ENCODE results near the gene TMEM89.
A peak's percentile ranks its signal among the peaks of the same experiment; 100 is the strongest.

TMEM89 gene

DNA sequence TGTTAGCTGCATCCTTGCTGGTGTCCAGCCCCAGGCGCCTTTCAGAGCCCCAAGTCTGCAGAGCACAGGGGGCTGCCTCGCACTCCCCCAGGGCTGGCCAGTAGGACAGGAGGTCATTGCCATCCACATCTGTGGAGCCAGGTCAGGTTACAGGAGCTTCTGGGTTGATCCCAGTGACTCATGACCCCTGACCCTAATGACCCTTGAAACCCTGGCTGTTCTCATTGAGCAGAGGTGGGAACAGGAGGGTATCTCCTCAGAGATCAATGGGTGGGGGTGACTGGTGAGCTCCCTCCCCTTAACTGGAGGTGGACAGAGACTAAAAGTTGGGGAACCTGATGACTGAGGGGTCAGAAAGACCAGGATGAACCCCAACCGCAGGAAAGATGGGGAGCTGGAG, 19.8 kb upstream of the TMEM89 start:
- DNase-seq, result no peak

DNA sequence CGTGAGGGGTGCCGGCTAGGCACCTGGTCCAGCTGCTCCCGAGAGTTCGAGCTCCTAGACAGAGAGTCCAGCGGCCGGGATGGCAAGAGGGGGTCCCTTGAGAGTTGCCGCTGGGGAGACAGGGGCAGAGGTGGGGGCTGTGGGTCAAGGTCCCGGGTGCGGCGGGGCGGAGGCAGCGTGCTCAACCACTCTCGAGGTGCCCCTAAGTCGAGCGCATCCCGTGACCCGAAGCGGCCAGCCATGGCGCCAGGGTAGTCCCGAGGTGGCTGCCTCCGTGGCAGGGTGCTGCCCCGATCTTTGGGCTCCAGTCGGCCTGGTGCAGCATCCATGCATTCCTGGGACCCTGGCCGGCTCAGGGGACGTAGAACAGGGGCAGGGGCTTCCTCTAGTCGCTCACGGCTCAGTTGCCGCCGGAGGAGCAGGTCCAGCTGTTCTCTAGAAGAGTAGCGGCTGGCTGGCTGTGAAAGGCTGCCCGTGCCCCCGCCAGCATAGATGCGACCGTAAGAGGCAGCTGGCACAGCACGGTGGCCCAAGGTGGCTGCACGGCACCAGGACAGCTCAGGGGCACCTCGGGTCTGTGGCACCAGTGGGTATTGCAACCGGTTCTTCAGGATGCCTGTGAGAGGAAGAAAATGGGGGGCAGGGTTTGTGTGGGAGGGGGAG, 18.5 kb upstream of the TMEM89 start:
- DNase-seq, result no peak

DNA sequence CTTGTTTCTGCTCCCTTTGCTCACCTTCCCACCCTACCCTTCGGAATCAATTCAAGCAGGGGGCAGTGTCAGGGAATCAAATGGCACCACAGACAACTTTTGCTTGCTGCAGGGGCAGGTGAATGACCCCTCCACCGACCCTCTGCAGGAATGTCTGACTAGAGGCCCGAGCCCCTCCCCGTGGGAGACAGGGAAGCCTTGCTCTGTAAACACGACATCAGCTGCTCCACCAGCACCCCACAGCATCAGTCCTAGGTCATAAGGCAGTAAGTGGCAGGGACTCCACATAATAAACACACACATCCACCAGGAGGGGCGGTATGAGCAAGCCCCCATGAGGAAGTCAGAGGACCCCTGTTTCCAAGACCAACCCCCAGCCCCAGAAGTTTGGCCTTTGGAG, 15.7 kb upstream of the TMEM89 start:
- DNase-seq, result no peak

DNA sequence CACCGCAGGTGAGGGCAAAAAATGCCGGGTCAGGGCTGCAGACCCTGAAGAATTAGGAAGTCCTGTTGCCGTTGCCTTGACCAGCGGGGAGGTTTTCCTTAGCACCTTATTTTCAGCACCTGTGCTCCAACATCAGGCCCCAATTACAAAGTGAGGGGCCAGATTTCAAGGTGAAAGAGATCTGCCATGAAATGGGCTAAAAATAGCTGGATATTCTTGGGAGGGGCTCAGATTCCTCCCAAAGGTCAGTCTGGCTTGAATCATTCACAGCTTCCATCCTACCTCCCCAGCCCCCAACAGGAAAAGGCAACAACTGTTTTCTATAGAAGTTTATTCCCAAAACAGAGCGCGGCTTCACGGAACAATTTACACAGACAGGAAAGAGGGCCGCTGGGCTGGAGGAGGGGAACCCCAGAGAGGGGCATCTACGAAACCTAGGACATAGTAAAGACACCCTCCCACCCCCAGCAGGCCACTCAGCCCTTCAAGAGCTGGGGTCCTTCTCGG, 14.6 kb upstream of the TMEM89 start:
- no peak for DNase-seq

DNA sequence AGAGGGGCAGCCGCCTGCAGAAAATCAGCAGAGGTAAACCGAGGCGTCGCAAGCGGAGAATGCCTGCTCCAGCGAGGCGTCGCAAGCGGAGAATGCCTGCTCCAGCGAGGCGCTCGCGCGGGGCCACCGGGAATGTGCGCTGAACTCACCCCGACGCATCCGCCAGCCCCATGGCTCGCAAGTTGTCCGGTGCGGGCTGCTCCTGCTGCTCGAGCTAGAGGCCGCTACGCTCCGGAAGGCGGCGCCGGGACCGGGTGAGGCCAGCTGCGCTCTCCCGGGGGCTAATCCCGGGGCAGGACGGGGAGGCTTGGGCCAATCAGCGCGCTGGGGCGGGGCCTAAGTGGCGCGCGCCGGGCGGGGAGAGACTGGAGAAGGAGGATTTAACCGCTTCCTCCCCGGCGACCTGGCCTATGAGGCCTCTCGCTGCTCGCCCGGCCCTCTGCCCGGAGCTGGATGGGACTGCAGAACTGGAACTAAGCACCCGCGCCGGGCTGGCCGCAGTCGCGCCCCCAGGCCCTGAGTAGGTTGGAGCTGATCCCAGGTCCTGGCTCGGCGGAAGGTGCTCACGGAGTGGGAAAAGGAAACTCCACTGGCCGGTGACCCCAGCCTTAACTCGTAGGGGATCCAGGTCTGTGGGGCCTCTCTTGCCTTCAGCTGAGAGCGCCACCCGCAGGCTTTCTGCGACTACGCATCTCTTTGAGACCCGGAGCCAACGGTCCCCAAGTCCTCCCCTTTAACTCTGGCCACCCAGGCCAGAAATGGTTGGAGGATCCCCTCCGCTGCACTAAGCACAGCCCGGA, 13.9 kb upstream of the TMEM89 start, which contains the start of gene SLC26A6:
SLC26A6 (minus strand) TSS at position 240 of the 800 bp plus-strand sequence; CDS start at position 172, 68 bp downstream.
- DNase-seq, result peak; percentile 95 to 97

DNA sequence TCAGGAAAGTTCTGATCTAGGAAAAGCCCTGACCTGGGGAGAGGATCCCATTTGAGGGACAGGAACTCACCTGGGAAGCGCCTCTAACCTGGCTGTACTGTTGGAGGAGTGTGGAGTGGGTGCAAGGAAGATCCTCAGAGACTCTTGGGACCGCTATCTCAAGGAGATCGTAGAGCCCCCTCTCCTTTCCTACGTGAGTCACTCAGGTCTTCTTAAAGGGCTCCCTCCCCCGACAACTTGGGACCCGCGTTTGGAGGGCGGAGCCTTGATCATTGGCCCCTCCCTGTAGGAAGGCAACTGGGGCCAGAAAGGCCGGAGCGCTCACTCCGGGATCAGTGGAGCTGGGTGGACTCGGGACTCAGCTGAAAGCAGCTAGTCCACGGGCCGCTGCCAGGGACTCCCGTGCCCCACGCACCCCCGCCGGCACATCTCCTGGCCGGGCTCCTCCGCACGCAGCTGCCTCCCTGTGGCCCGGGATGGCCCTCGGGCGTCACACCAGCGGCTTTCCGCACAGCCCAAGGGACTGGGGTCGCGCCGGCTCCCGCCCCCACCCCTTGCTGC, 13.2 kb upstream of the TMEM89 start:
- DNase-seq, result no peak

DNA sequence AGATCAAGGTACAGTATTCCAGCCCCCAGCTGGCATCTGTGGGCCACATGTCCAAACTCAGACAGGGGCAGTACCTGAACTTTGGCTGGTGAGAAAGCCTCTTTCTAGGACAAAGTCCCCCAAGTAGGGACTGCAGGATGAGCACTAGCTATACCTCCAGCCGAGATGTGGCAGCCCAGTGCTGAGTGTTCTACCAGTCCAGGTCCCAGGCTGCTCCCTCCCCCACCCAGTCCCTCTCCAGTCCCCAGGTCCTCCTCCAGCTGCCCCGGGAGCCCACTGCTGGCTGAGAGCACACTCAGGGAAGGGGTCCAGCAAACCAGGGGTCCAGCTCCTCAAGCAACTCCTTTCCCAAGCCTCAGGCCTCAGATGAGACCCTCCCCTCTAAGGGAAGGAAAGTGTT, 12.2 kb upstream of the TMEM89 start:
- no peak for DNase-seq

DNA sequence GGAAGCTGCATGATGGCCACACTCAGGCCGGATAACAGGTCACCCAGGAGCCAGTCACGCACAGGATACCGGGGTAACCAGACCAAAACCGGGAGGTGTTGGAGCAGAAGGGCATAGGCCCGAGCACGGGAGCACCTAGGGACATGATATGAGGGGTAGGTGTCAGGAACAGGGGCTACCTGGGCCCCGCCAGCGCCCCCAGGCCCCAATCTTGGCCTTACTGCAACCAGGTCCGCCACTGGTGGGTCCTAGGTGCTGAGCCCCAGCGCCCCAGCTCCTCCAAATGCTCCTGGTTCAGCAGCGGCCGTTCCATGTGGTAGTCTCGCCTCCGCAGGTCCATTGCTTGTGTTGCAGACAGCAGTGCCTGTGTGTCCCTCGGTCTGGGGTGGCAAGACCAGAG, 11.7 kb upstream of the TMEM89 start:
- DNase-seq, result no peak

DNA sequence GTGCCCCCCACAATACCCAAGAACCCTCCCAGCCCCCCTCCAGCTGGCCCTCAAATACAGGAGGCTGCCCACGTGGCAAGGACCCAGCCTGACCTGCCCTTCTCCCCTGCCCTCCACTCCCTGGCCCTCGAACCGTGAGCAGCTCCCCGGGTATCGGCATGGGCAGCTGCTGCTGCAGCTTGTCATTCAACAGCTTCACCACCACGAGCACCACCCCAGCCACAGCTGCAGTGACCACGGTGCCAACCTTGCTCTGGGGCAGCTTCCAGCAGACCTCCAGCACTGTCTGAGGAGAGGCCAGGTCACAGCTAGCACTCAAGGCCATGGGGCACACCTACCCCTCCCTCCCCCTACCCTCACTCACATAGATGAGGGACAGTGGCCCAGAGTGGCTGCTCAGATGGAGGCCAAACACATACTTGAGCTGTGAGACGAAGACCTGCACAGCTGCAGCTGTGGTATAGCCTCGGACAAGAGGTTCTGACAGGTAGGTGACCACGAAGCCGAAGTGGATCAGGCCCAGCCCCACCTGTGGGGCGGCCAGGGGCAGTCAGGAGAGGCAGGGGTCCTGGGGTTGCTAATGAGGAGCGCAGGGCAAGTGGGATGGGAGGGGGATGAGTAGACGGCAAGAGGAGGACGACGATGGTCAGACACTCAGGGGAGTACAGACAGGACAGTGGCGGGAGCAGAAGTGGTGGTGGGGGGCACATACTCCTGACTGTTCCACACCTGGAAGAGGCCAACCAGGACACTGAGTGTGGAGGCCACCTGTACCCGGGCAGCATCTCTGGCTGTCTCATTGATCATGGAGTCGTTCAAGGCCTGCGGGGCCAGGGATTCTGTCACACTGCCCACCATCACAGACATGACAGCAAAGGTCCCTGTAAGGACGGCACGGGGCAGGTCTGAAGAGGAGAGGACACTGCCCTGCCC, 10.2 kb upstream of the TMEM89 start:
- no peak for DNase-seq

DNA sequence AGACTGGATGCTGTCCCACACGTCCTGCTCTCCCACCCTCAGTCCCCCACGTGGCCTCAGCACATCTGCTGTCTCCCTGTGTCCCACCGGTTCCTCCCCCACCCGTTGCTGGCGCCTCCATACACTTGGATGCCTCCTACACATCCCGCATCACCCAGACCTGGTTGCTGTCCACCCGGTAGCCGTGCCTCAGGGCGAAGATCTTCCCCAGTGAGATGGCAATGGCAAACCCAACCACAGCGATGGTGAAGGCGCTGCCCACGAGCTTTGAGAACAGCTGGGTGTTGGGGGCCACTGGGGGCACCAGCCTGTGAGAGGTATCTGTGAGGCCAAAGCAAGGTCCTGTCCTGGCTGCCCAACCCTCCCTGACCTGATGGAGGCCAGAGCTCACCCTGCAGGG, 9.3 kb upstream of the TMEM89 start:
- no peak for DNase-seq

DNA sequence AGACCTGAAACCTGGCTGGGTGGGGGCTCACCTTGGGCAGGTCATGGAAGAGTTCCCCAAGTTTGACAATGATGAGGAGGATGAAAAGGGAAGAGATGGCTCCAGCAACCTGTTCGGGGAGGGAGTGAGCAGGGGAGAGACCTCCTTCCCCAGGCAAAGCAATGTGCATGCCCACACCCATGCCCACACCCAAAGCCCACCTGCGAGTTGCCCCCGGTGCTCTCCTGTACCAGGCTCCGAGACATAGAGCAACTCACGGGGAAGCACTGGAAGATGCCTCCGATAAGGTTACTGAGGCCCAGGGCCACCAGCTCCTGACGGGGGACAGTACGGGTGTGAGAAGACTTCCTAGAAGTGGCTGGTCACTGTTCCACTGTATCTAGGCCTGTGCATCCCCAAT, 8.8 kb upstream of the TMEM89 start:
- no peak for DNase-seq

DNA sequence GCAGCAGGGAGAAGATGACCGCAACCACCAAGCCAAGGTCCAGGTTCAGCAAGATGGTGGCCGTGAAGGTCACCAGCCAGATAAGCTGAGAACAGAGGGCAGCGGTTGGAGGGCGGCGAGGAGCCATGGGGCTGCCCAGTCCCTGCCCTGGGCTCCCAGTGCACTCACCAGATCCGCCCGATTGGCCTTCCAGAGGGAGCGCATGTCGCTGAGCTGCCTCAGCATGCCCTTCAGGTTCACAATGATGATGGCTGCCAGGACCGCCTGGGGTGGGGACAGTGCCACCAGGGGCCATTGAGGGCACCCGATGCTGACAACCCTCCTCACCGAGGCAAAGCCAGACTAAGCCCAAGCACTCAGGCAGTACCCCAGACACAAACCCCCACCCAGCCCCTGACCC, 8.3 kb upstream of the TMEM89 start:
- DNase-seq, result no peak

DNA sequence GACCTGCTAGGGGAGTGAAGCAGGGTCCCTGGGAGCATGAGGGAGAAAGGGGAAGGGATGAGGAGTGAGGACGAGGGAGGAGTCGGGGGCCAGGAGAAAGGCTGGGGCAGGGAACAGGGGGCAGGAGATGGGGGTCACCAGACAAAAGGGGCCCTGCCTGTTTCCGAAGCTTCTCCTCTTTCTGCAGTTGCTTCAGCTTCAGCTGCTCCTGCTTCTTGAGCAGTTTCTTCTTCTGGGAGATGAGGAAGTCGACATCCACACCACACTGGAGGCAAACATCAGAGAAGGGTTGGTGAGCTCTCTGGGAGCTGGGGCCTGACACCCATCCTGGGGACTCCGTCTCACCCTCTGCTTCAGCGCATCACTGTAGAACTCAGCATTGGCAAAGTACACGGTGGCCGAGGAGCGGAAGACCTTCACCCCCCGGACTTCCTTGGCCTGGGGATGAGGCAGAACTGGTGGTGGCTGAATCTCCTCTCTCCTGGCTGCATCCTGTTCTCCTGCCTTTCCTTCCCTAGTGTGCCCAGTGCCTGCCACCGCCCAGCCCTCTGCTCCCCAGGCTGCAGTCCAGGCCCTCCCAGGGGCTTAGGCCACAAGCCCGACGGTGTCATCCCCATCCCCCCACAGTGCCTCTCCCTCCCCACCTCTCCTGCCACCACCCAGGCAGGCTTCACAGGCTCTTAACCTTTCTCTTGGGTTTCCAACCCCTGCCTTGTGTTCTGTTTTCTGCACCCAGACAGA, 6.9 kb upstream of the TMEM89 start:
- DNase-seq, result no peak

DNA sequence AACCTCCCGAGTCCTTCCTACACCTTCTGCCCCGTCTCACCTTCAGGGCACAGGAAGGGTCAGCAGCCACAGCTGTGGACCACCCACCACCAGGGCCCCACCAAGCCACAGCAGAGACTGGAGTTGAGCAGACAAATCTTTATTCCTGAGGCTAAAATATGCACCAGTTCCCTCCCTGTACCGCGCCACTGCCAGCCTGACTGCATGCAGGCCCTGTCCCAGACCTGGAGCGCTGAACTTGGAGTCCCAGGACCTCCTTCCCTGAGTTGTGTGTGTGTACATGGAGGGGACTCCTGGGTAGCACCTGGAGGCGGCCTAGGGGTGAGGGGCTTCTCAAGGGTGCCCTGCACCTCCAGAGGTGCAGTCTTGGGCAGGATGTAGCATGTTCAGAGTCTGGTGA, 4.0 kb upstream of the TMEM89 start:
- DNase-seq, result no peak

DNA sequence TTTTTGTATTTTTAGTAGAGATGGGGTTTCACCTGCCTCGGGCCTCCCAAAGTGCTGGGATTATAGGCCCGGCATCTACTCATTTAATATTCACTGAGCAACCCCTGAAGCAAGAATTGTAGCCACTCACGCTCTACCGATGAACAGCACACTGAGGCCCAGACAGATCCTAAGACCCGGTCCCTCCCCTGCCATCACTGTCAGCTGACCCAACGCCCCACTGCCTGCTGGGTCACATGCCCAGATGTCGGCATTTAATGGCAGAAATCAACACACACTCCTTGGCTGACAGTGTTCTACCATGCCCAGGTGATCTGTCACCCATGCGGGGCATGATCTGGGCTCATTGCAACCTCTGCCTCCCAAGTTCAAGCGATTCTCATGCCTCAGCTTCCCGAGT, 3.2 kb upstream of the TMEM89 start:
- no peak for DNase-seq

DNA sequence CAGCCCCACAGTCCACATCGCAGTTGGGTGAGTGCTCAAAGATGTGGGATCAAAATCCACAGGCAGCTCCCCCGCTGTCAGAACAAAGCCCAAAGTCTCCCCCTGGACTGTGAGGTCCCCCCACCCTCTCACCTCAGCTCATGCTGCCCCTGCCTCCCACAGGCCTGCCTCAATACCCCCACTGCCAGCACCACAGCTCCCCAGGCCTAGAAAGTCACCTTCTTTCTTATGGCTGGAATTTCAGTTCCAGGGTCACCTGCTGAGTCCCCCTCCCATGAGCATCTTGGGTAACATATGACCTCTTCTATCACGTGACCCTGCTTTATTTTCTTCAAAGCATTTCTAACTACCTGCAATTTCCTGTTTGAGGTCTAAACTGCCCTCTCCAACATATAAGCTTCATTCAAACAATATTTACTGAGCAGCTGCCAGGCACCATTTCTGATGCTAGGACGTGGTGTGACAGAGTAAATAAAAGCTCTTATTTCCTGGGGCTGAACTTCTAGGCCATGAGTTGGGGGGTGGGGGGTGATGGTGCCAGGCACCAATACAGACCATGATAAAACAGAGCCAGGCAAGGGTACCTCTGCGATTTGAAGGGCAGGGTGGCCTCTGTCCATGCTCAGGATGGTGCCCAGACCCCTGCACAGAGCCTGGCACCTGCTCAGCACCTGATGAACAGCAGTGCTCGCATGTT, 2.4 kb upstream of the TMEM89 start:
- DNase-seq, result no peak

DNA sequence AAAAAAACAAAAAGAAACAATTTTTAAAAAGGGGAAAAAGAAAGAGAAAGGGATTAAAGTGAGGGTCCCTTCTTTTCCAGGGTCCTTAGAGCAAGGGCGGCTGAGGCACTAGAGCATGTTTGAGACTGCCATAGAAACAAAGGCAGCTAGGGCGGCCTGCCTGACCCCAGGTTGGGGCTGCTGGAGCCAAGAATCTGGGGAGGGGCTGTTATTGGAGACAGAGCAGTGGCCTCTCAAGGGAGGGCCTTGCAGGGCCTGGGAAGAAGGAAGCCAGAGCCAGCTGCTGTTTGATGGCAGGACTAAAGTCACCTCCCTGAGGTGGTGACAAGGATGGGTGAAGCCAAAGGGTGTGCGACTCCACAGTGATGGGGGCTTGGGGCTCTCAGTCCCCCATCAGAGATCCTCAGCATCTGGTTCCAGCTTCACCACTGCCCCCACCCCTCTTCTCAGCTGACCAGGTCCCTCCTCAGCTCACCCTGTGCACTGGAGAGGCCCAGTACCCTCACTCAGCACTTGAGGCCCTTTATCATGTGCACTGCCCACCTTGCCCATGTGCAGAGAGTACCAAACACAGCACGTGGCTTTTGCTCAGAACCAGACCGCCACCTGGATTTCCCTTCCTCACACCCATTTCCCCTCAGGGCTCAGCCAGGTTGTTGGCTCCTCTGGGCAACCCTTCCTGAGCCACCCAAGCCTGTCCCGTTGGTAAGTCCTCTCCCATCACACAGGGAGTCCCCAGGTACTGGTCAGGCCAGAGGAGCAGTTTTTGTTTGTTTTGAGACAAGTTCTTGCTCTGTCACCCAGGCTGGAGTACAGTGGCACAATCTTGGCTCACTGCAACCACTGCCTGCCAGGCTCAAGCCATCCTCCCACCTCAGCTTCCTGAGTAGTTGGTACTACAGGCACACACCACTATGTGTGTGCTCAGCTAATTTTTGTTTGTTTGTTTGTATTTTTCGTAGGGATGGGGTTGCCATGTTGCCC, 1.7 kb downstream of the TMEM89 start:
- no peak for DNase-seq

DNA sequence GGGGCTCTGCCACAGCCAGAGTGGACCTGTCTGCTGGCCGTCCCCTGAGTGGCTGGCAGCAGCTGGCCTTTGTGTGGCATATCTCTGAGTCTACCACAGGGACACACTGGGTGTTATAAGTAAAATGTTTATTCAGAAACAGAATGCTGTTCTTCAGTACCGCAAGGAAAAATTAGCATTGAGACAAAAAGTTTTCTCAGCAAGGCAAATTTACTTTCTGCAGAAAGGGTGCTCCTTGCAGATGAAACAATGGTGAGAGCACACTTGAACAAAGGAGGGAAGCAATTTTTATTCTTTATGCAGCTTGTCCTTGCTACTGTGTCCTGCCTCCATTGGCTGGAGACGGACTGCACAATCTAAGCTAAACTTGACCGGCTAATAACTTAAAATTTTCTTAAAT, 4.0 kb downstream of the TMEM89 start:
- no peak for DNase-seq

DNA sequence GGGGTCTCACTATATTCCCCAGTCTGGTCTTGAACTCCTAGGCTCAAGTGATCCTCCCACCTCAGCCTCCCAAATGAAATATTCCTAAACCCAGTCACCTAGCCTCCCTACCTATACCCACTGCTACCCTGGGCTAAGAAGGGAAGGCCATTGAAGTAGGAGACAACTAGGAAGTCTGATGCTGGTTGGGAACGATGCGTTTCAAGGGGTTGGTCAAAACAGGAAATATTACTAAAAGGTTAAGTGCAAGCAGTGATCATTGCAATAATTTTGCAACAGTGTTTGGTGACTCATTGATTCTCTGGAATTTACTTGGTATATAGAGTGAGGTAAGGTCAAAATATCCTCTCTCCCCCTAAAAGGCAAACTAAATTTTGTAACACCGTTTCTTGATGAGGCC, 7.5 kb downstream of the TMEM89 start:
- DNase-seq, result no peak

DNA sequence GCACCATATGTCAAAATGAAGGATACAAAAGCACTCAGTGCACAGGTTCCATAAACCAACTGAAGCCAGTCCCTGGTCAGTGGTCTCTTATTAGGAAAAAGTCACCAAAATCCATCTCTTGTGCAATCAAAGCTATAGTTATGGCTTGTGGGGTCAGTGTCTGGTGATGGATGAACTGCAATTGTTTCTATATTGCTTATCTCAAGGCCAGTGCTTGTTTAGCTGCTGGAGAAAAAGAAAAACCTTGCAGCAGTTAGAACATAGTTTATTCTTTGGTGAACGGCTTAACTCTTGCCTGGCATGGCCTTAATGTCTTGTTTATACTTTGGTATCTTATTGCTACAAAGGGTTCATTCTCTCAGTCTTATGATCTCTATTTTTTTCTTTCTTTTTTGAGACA, 9.3 kb downstream of the TMEM89 start:
- no peak for DNase-seq

Data from hippocampal formation (tissue), 2 donors.